OCI-LY1 (cell line): ENCODE results near the gene XPO4.

Experiments used
- CTCF ChIP-seq: fragments of 200-600 bp; sonication (generic), shearing (Covaris generic); IDR thresholded peaks from 2 replicates; pipeline ENCODE4 v1.5.1; 2017; ENCODE audit warnings: mild to moderate bottlenecking, antibody characterized with exemption, low read length, moderate library complexity, mixed read lengths
- EZH2 ChIP-seq: fragments of 200-600 bp; sonication (generic), shearing (Covaris generic); IDR thresholded peaks from 2 replicates; pipeline ENCODE4 v1.8.0; 2017; ENCODE audit warnings: borderline replicate concordance, mixed run types, mild to moderate bottlenecking, antibody characterized with exemption, low read length, moderate library complexity, mixed read lengths

GRCh38 chr13:20902438-20903163 lies at the start of gene XPO4:
- no peak for TF ChIP-seq CTCF
- no peak for TF ChIP-seq EZH2
